Fibroblast of mammary gland (primary cell): ENCODE results near the gene NCAM2.

Source experiments
- DNase-seq: peaks from one replicate; pipeline ENCODE4 v3.0.0-alpha.2; 2010; ENCODE audit warnings: low read depth
- H3K4me3 ChIP-seq: 2 replicates; pipeline ENCODE4 v1.5.1; 2011; ENCODE audit warnings: low read depth, mild to moderate bottlenecking, low read length, moderate library complexity; ENCODE audit not compliant: control insufficient read depth
- CTCF ChIP-seq: conservative IDR thresholded peaks from 2 replicates; pipeline ENCODE4 v1.5.1; 2011; ENCODE audit warnings: low read depth, low read length, inconsistent platforms; ENCODE audit not compliant: control insufficient read depth, insufficient read depth

The NCAM2 gene

GRCh38 chr21:21084179-21084578 is 86.0 kb downstream of the NCAM2 start:
- no peak overlapping the region for H3K4me3 ChIP-seq
- DNase-seq, result no peak
- TF ChIP-seq CTCF, result no peak

- TF ChIP-seq CTCF, result no peak
- no peak overlapping the region for H3K4me3 ChIP-seq
- no peak for DNase-seq
These were observed 87.0 kb downstream of the NCAM2 start for GRCh38 chr21:21085206-21085605.

GRCh38 chr21:21096956-21097355 is 98.7 kb downstream of the NCAM2 start:
- H3K4me3 ChIP-seq, result no peak overlapping the region
- no peak for TF ChIP-seq CTCF
- no peak for DNase-seq

- H3K4me3 ChIP-seq, result no peak overlapping the region
- TF ChIP-seq CTCF, result no peak
- no peak for DNase-seq
These were observed 99.3 kb downstream of the NCAM2 start for GRCh38 chr21:21097466-21097865.

- peak; percentile 49 for DNase-seq
- H3K4me3 ChIP-seq, result no peak overlapping the region
- TF ChIP-seq CTCF, result peak; percentile 17
These were observed 103.7 kb downstream of the NCAM2 start for GRCh38 chr21:21101911-21102310.

GRCh38 chr21:21102896-21103295 is 104.7 kb downstream of the NCAM2 start:
- no peak for TF ChIP-seq CTCF
- no peak for DNase-seq
- H3K4me3 ChIP-seq, result no peak overlapping the region

GRCh38 chr21:21103692-21104091 is 105.5 kb downstream of the NCAM2 start:
- no peak for DNase-seq
- H3K4me3 ChIP-seq, result no peak overlapping the region
- TF ChIP-seq CTCF, result no peak
